Esophagus squamous epithelium (tissue), 5 donors: ENCODE data around the gene RER1. TPM values are rescaled to one million over a fixed set of nuclear protein-coding genes. Genes with fewer than 3 reads are reported as not detected.

Source experiments
- DNase-seq: peaks from one replicate; lab custom pipeline; 2025; lab: John Stamatoyannopoulos, UW
- H3K27ac ChIP-seq, 4 donors: fragments of 200-600 bp; sonication (generic); one replicate each; pipeline ENCODE4 v1.5.1; 2016 to 2019; ENCODE audit warnings: mild to moderate bottlenecking in 1 of 4
- H3K27me3 ChIP-seq, 4 donors: fragments of 200-600 bp; sonication (generic); 1 replicate in 3 of 4; 2 replicates in 1 of 4; pipeline versions ENCODE4 v1.5.1 to v1.6.0; 2017 to 2021; ENCODE audit warnings: antibody characterized with exemption in 1 of 4
- H3K36me3 ChIP-seq, 3 donors: fragments of 200-600 bp; sonication (generic); one replicate each; pipeline ENCODE4 v1.5.1; 2016 to 2019
- H3K4me1 ChIP-seq, 3 donors: fragments of 200-600 bp; sonication (generic); one replicate each; pipeline ENCODE4 v1.5.1; 2017 to 2019
- H3K4me3 ChIP-seq, 4 donors: fragments of 200-600 bp; sonication (generic); 1 replicate in 3 of 4; 2 replicates in 1 of 4; pipeline ENCODE4 v1.5.1; 2016 to 2019; ENCODE audit warnings: mild to moderate bottlenecking in 2 of 4, moderate library complexity in 1 of 4
- H3K9me3 ChIP-seq, 3 donors: fragments of 200-600 bp; sonication (generic); one replicate each; pipeline ENCODE4 v1.5.1; 2016 to 2019
- POLR2A ChIP-seq, 4 donors: fragments of 450-650 bp; IDR thresholded peaks; one replicate each; pipeline ENCODE4 v1.6.1; 2017; ENCODE audit warnings: antibody characterized with exemption in 4 of 4, mild to moderate bottlenecking in 4 of 4, moderate library complexity in 3 of 4
- WGBS, 2 donors: methylation state at CpG; one replicate each; pipeline ENCODE4 v1.1.5; 2018; 5-methylcytosine and 5-hydroxymethylcytosine counted together
- intact Hi-C: fragments of 100-400 bp; cut with DNase I; formaldehyde crosslinking; loops from one replicate; pipeline ENCODE4 v1.15.0; 2022
- total RNA-seq, 4 donors: library from RNA; depleted of rRNA; stranded (reverse); fragments of >200 nt; gene quantifications; one replicate each; pipeline ENCODE4 v1.1.0, GENCODE V29; 2016
- TF ChIP-seq, protein P1 (sequence below), 6 experiments: fragments of 450-650 bp in 4 of 6; fragments of 200-600 bp in 2 of 6; sonication (generic) in 2 of 6; IDR thresholded peaks; one replicate each; pipeline ENCODE4 v1.5.1; 2016 to 2019; ENCODE audit warnings: antibody characterized with exemption in 6 of 6, mild to moderate bottlenecking in 4 of 6, moderate library complexity in 4 of 6
- donor health status: DM: yes; HTN: yes; CAD: no.

Gene RER1
- total RNA-seq, 4 donors from 2014 or later = 63.3 to 136 (median 75.7) TPM

DNA sequence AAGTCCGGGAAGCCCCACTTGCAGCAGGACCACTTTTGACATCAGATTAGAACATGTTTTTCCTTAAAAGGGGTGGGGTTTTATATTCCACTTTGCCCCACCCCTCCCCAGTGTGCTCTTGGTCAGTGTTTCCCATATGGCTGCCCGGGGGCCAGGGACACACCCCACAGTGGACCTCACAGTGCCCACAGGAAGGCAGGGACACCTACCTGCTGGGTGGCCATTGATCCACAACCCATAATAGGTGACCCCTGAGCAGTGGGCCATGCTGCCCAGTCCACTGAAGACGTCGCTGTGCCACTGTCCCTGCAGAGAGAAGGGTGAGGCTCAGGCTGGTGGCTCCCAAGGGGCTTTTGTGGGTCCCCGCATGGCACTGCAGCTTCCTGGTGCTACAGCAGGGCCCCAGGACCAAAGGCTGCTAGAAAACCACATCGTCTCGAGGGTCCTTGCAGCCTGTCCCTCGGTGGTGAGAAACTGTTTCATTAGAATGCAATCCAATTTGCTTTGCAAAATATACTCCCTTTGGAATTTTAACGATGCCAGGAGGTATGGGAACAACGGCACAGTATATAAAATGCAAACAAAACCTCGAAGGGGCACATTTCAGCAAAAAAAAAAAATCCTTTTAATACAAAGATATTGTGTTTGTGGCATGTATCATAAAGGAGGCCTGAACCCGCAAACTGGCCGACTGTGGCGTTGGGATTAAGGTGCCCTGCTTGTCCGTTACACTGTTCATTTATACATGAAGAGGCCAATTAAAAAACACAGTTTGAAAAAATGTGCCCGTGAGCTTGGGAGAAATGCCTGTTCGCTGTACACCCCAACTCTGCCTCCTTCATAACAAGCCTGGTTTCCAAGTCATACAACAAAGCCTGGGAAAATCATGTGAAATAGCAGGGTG, 17.1 kb upstream of the RER1 start:
- Histone ChIP-seq H3K4me1 (peaks cover 0 to 13% (median 5%) of the 10 kb centered on the region in 3 donors), H3K27me3 (no peaks in the 10 kb centered on the region), H3K36me3 (no peaks in the 10 kb centered on the region), H3K4me3 (no peak overlapping the region), H3K27ac (no peak overlapping the region), H3K9me3 (no peaks in the 10 kb centered on the region)
- 69 to 78% methylated on average over 12 of the region's 17 CpGs for WGBS, 2 donors
- intact Hi-C loops = no loop called here
- TF ChIP-seq POLR2A (IDR thresholded peaks at IDR 0.05) = no peak
- TF ChIP-seq, protein P1, sequence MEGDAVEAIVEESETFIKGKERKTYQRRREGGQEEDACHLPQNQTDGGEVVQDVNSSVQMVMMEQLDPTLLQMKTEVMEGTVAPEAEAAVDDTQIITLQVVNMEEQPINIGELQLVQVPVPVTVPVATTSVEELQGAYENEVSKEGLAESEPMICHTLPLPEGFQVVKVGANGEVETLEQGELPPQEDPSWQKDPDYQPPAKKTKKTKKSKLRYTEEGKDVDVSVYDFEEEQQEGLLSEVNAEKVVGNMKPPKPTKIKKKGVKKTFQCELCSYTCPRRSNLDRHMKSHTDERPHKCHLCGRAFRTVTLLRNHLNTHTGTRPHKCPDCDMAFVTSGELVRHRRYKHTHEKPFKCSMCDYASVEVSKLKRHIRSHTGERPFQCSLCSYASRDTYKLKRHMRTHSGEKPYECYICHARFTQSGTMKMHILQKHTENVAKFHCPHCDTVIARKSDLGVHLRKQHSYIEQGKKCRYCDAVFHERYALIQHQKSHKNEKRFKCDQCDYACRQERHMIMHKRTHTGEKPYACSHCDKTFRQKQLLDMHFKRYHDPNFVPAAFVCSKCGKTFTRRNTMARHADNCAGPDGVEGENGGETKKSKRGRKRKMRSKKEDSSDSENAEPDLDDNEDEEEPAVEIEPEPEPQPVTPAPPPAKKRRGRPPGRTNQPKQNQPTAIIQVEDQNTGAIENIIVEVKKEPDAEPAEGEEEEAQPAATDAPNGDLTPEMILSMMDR (IDR thresholded peaks at IDR 0.05) = no peak
- DNase-seq = no peak

DNA sequence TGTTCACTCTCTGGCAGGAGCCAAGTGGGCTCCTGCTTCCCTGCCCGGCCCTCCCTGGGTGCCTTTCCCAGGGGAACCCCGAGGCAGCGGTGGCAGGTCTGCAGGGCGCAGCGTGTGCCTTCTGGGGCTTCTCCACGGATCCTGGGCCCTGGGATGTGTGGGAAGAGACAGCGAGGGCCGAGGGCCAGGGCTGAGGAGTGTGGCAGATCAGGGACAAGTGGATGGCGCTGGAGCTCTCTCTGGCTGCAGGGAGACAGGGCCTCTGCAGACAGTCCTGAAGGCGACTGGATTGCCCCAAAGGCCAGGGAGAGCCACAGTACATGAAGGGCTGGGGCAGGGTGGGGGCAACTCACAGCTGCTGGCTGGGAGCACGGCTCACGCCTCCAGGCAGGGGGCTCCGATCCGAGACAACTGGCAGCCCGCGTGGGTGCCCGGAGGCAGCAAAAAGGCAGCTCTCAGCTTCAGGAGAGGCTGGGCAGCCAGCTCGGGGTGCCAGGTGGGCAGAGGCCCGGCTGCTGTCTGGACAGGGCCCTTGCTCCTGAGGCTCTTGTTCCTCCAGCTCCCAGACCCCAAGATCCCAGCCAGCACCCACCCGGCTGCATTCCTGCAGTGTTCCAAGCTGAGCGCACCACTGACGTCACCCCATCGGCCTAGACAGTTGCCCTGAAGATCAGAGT, 16.3 kb upstream of the RER1 start:
- Histone ChIP-seq H3K4me1 (peaks cover 0 to 13% (median 5%) of the 10 kb centered on the region in 3 donors), H3K27me3 (no peaks in the 10 kb centered on the region), H3K4me3 (no peak overlapping the region), H3K9me3 (no peaks in the 10 kb centered on the region), H3K36me3 (no peaks in the 10 kb centered on the region), H3K27ac (no peak overlapping the region)
- DNase-seq = no peak
- intact Hi-C loops = no loop called here
- WGBS, 2 donors = 71 to 93% methylated on average over 3 to 12 of the region's 23 CpGs
- no peak for TF ChIP-seq POLR2A (IDR thresholded peaks at IDR 0.05)
- TF ChIP-seq, protein P1 (IDR thresholded peaks at IDR 0.05) = no peak

DNA sequence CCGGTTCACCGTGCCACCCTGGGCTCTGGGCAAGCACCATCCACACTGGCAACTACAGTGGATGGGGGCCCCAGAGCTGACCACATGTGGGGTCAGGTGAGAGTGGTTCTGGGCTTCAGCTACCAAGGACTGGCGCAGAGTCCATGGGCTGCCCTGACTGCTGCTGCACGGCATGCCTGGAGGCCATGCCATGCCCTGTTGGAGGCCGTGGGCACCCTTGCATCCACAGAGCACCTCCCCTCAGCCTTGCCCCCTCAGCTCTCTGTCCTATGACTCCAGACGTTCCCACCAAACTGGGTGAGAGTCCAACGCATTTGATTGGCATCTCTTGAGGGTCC, 15.7 kb upstream of the RER1 start:
- no peaks in the 10 kb centered on the region for H3K27me3 ChIP-seq
- H3K27ac ChIP-seq = no peak overlapping the region
- H3K9me3 ChIP-seq = no peaks in the 10 kb centered on the region
- intact Hi-C loops = no loop called here
- H3K4me3 ChIP-seq = no peak overlapping the region
- no peak for TF ChIP-seq POLR2A (IDR thresholded peaks at IDR 0.05)
- TF ChIP-seq, protein P1 (IDR thresholded peaks at IDR 0.05) = no peak
- no peaks in the 10 kb centered on the region for H3K36me3 ChIP-seq
- DNase-seq = no peak
- 92% methylated on average over 6 of the region's 7 CpGs; no CpG with 5 or more reads in 1 of the 2 donors for WGBS, 2 donors
- H3K4me1 ChIP-seq = peaks cover 0 to 13% (median 5%) of the 10 kb centered on the region in 3 donors

DNA sequence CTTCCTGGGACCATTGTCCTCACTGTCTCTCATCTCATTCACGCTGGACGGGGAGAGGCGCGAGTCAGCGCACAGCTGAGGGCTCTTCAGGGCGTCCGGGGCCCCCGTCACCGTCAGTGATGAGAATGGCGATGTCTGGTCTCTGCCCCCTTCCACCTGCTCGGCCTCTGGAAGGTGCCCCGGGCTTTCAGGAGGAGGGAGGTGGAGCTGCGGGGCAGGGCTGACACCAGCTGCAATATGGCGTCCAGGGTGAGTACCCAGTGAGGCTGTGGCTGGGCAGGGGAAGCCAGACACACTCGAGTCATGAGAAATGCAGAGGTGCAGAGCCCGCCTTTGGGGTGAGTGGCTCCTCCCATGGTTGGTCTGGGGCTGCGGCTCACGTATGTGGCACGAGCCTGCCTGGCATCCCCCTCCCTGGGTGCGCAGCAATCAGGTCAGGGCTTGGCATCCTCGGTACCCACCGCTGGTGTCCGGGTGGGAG, 15.3 kb upstream of the RER1 start:
- TF ChIP-seq, protein P1 (IDR thresholded peaks at IDR 0.05) = no peak
- no peak for TF ChIP-seq POLR2A (IDR thresholded peaks at IDR 0.05)
- peaks cover under 1 to 15% (median 5%) of the 10 kb centered on the region in 3 donors for H3K4me1 ChIP-seq
- no peak overlapping the region for H3K4me3 ChIP-seq
- WGBS, 2 donors = 72% methylated on average over 6 of the region's 23 CpGs; no CpG with 5 or more reads in 1 of the 2 donors
- H3K9me3 ChIP-seq = no peaks in the 10 kb centered on the region
- H3K27me3 ChIP-seq = no peaks in the 10 kb centered on the region
- DNase-seq = no peak
- no peak overlapping the region for H3K27ac ChIP-seq
- intact Hi-C loops = no loop called here
- no peaks in the 10 kb centered on the region for H3K36me3 ChIP-seq
